ENCODE data around the gene RABEP1. TPM values are rescaled to one million over a fixed set of nuclear protein-coding genes. Genes with fewer than 3 reads are reported as not detected.
"Not testable (repeated sequence)": the region's sequence is repeated elsewhere in the genome, so short reads cannot be mapped to it uniquely, and the experiment has no call there.

RABEP1 gene, protein sequence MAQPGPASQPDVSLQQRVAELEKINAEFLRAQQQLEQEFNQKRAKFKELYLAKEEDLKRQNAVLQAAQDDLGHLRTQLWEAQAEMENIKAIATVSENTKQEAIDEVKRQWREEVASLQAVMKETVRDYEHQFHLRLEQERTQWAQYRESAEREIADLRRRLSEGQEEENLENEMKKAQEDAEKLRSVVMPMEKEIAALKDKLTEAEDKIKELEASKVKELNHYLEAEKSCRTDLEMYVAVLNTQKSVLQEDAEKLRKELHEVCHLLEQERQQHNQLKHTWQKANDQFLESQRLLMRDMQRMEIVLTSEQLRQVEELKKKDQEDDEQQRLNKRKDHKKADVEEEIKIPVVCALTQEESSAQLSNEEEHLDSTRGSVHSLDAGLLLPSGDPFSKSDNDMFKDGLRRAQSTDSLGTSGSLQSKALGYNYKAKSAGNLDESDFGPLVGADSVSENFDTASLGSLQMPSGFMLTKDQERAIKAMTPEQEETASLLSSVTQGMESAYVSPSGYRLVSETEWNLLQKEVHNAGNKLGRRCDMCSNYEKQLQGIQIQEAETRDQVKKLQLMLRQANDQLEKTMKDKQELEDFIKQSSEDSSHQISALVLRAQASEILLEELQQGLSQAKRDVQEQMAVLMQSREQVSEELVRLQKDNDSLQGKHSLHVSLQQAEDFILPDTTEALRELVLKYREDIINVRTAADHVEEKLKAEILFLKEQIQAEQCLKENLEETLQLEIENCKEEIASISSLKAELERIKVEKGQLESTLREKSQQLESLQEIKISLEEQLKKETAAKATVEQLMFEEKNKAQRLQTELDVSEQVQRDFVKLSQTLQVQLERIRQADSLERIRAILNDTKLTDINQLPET
- 33.7 and 48.5 TPM in 2 replicates for total RNA-seq

DNA sequence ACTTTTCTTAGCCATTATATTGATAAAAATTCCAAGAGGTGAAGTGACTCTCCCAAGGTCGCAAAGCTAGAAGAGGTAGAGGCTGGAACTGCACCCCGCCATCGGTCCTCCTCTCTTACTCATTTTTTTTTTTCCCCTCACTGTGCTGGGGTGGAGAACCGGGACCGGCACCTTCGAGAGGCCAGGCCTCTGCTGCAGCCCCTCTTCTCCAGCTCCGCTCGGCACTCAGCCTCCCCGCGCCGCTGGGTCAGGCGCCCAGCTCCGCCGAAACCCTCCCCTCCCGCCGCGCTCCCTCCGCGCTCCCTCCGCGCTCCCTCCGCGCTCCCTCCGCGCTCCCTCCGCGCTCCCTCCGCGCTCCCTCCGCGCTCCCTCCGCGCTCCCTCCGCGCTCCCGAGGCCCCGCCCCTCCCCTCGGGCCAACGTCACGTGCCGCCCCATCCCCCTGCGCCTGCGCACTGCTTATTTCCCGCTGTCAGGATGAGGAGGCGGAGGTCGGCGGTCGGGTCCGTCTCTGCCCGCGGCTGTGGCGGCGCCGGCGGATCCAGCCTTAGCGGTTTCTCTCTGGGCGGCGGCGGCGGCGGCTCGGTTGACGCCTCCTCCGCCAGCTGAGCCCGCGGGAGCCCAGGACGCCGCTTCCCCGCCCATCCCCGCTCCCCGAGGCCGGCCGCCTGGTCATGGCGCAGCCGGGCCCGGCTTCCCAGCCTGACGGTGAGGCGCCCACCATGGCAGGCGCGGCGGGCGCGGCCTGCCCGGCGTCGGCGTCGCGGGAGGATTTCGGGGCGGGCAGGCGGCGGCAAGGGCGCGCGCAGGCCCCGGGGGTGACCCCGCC, at the start of gene RABEP1:
RABEP1 (plus strand) TSS at position 471 of the 828 bp plus-strand sequence; CDS start at position 674, 203 bp downstream.
- no peak for DNase-seq (ENCODE audit: extremely low read depth, low read depth, low spot score)

DNA sequence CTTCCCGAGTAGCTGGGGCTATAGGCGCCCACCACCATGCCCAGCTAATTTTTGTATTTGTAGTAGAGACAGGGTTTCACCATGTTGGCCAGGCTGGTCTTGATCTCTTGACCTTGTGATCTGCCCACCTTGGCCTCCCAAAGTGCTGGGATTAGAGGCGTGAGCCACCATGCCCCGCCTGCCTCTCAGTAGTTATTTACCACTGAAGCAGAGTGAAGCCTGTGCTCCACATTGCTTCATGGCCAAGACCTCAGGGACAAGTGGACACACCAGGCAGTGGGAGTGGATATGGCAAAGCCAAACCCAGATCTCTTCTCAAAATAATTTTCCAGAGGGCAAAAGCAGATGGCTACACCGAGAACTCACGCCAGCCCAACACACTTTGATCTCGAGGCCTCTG, 48.6 kb upstream of the RABEP1 start:
- not testable (repeated sequence) for DNase-seq (ENCODE audit: extremely low read depth, low read depth, low spot score)

DNA sequence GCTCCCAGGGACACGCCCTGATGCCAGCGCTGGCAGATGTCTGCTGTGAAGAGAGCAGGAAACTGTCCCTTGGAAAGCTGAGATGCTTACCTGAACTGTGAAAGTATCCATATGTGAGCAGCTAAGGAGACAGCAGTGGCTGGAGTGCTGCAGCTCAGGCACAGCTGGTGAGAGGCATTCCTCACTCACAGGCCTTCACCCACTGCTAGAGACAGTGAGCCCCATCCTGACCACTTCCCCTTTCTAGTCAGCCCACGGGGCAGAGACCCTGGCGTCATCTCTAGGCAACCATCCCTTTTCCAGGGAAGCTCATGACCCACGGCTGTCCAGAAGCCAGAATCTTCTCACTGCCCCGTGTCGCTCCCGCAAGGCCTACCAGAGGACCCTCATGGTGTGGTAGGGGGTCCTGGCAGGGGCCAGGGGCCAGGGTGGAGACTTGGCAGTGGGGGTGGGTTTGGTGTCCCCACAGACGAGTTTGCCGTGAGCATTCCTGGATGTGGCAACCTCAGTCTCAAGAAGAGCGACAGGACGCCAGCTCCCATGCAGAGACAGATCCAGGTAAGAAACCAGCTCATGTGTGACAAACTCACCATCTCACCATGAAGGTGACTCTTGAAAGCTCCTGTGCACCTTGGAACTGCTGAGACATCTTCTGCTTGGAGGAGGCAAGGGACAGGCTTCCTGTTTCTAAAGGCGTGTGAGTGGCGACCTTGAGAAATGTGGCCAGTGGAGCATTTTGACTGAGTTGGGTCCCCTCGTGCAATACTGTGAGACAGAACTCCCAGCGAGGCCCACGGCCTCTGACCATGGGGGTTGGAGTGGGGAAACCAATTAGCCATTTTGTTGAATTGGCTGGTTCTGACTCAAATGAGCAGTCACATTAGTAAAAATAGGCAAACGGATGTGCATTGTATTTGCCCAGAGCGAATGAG, 47.2 kb upstream of the RABEP1 start, which contains the start of gene SCIMP:
SCIMP (minus strand) TSS at position 216 of the 932 bp plus-strand sequence; CDS start at position 111, 105 bp downstream.
- DNase-seq (ENCODE audit: extremely low read depth, low read depth, low spot score) = no peak

DNA sequence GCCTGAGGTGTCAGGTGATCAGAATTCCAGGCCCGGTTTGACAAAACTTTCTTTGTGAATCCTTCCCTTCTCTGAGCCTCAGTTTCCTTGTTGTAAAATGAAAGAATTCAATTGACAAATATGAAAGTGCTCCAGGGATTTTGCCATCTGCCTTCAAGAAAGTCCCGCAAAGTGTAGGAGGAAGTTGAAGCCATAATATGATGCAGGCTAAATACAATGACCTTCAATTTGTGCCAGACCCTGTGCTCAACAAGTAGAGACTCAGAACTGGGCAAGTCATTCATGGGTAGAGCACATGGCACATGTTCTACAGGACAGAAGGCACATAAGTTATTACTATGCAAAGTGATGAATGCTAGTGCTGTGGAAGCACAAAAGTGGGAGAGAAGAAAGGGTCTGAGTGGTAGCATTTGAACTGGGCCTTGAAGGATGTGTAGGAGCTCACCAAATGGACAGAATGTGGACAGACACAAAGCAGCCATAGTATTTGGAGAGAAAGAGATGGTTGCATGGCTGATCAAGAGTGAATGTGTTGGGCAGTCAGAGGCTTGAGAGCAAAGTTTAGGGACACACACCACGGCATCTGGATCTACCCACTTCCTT, 45.0 kb upstream of the RABEP1 start:
- no peak for DNase-seq (ENCODE audit: extremely low read depth, low read depth, low spot score)

DNA sequence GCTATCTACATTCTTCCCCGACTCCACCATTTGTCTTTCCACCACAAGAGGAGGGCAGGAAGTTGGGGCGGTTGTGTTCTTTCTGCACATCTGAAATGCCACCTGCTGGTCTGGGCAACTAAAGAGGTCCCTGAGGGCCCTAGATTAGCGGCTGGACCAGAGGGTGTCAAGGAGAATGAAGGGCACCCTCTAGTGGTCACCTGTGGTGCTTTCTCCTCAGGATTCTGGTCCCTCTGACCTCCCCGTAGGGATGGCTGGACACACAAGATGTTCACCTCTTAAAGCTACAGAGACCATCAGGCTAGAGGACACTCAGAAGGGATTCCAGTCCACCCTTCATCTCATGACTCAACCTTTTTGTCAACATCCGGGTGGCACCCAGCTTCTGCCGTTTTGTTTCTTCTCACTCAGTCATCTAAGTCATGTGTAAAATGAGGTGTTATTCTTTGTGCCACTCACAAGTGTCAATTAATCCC, 44.5 kb upstream of the RABEP1 start:
- peak; percentile 31 for DNase-seq (ENCODE audit: extremely low read depth, low read depth, low spot score)

DNA sequence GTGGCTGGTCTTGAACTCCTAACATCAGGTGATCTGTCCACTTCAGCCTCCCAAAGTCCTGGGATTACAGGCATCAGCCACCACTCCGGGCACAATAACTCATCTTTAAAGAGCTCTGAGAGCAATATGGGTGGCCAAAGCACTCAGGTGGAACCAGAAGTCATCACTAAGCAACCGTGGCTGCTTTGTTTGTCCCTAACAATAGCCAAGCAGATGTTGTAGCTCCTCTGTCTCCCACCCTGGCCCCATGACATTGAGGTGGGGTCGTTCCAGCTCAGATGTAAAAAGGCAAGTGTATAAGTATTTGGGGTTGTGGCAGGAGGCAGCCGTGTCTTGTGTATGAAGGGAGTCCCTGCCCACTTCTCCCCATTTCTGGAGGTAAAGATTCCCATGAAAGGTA, 43.8 kb upstream of the RABEP1 start:
- no peak for DNase-seq (ENCODE audit: extremely low read depth, low read depth, low spot score)

DNA sequence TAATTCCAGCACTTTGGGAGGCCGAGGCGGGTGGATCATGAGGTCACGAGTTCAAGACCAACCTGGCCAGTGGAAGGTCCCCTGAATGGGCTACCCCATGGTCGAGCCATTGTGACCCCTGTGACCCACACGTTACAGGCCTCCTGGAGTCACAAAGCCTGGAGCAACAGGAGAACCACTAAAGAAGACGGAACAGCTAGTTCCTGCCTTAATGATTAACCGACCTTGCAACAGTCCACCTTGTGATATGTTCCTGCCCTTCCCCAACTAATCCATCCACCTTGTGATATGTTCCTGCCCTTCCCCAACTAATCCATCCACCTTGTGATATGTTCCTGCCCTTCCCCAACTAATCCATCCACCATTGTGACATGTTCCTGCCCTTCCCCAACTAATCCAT, 42.3 kb upstream of the RABEP1 start:
- not testable (repeated sequence) for DNase-seq (ENCODE audit: extremely low read depth, low read depth, low spot score)

DNA sequence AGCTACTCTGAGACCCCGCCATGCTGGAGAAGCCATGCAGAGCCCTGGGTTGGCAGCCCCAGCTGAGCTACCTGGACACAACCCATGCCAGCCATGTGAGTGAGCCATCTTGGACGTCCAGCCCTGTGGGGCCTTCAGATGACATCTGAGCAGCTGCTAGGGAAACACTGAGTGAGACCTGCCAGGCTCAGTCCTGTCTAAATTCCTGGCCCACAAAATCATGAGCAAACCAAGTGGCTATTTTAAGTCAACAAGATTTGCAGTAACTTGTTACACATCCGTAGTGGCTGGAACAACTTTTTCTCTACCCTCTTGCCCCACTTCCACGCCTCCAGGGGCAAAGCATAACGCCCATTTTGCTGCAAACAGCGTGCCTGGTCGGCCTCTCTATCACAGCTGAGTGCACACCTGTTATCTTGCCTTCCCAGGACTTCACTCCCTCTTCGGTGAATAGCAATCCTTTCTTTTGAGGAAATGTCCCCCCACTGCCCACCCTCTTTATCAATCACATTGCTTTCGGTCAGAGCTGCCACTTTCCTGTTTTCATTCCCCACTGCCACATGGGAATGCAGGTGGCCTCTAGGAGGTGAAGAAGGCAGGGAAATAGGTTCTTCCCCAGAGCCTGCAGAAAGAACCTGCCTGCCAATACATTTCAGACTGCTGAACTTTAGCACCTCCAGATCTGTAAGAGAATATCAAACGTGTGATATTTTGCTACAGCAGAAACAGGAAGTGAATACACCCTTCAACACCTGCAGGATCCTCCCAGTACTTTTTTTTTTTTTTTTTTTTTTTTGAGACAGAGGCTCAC, 40.0 kb upstream of the RABEP1 start:
- no peak for DNase-seq (ENCODE audit: extremely low read depth, low read depth, low spot score)

DNA sequence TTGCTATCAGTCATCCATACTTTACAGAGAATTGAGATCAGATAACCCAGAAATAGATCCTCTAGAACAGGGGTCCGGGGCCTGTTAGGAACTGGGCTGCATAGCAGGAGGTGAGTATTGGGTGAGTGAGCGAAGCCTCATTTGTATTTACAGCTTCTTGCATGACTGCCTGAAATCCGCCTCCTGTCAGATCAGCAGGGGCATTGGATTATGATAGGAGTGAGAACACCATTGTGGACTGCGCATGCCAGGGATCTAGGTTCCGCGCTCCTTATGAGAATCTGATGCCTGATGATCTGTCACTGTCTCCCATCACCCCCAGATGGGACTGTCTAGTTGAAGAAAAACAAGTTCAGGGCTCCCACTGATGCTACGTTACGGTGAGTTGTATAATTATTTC, 34.5 kb upstream of the RABEP1 start:
- DNase-seq (ENCODE audit: extremely low read depth, low read depth, low spot score) = no peak

DNA sequence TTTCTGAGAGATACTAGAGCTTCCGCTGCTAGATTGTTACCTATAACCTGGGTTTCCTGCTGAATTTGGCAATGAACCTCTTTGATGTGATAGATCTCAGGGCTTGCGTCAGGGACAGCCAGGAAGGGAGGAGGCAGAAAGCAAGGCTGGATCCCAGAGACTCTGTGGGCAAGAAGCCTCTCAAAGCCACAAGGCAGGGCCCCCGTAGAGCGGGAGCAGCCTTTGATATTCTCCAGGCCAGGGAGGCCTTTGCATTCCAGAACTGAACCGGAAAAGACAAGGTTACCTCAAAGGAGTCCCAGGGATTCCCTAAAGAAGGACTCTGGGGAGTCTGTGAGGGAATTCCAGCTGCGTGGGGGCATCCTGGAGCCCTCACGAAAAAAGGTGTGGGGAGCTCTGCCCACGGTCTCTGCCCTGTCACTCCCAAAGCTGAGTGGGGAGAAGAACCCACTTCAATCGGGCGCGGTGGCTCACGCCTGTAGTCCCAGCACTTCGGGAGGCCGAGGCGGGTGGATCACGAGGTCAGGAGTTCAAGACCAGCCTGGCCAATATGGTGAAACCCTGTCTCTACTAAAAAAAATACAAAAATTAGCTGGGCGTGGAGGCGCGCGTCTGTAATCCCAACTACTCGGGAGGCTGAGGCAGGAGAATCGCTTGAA, 33.1 kb upstream of the RABEP1 start:
- no peak for DNase-seq (ENCODE audit: extremely low read depth, low read depth, low spot score)

DNA sequence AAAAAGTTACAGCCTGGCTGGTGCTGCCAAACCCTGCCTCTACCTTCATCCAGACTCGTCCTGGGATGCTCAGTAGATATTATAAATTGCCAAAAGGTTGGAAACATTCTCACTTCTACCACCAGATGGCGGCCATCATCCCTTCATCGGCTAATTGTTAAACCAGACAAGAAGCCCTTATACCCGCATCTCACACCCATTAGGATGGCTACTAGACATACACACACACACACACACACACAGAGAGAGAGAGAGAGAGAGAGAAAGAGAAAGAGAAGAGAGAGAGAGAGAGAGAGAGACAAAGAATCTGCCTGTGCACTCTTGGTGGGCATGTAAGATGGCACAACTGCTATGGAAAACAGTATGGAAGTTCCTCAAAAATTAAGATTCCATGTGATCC, 32.5 kb upstream of the RABEP1 start:
- DNase-seq (ENCODE audit: extremely low read depth, low read depth, low spot score) = peak; percentile 37

DNA sequence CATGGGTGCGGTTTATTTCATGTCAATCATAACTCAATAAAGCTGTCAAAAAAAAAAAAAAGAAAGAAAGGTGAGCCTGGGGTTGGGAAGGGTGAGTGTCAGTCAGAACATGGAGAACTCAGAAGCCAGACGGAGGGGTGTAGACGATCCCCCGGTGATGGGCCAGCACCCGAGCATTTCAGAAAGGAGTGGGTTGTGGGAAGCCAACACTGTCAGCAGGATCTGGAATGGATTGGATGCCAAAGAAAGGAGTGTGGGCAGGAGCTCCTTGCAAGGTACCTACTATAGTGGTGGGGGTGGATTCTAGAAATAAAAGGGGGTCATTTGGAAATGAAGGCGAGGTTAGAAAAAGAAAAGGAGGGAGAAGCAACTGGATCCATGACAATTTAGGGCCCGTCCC, 27.7 kb upstream of the RABEP1 start:
- DNase-seq (ENCODE audit: extremely low read depth, low read depth, low spot score) = no peak

DNA sequence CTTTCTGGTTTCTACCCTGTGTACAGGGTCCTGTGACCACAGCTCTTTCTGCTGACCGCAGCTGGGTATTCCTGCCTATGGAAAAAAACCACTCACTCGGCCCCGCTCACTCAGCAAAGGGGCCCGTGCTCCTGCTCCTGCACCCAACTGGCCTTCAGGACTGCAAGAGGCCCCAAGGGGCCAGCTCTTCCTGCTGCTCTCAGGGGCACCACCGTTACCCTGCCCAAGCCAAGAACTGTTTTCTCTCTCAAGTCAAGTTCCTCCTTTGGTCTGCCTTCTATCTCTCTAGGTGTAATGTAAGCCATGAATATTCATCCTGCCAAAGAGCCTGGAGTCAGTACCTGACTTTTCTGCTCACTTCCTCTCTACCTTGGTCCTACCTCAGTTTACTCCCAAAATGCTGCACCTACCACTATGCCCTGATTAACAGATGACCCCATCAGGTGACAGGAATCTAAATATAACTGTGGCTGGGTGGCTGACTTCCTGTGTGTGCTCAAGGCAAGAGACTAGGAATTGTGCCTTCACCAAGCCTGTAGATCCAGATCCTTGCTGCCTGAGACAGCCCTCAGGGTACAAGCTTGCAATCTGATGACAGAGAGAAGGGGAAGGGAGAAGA, 27.1 kb upstream of the RABEP1 start:
- DNase-seq (ENCODE audit: extremely low read depth, low read depth, low spot score) = no peak

DNA sequence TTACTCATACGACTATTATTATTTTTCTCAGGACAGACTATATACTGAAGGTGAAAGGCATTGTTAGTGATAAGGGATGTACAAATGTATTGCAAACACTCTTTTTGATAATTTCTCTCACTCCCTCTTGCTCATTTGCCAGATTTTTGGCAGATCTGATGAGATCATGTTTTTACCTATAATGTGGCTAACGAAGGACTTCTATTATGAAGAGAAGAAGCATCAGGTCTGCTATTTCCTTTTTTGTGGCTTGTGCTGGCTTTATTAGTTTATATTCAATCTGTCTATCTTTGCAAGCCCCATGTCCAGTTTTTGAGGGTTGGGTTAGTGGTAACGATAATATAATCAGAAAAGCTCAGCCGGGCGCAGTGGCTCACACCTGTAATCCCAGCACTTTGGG, 25.0 kb upstream of the RABEP1 start:
- DNase-seq (ENCODE audit: extremely low read depth, low read depth, low spot score) = no peak

DNA sequence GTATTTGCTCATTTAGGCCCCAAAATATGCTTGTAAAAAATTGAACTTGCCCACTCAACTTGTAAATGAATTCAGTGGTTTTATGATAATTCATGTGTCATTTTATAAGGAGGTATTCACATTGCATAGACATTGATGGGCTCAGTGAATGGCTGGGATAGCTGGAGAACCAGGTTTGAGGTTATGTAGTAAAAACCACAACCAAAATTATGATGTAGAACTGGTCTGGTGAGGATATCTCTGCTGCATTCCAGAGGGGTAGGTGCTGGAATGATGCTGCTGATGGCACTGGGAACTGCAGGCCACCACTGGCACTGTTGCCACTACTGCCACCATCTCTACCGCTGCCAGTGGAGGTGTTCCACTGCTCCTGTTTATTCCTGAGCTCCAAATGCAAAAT, 21.5 kb upstream of the RABEP1 start:
- DNase-seq (ENCODE audit: extremely low read depth, low read depth, low spot score) = no peak

DNA sequence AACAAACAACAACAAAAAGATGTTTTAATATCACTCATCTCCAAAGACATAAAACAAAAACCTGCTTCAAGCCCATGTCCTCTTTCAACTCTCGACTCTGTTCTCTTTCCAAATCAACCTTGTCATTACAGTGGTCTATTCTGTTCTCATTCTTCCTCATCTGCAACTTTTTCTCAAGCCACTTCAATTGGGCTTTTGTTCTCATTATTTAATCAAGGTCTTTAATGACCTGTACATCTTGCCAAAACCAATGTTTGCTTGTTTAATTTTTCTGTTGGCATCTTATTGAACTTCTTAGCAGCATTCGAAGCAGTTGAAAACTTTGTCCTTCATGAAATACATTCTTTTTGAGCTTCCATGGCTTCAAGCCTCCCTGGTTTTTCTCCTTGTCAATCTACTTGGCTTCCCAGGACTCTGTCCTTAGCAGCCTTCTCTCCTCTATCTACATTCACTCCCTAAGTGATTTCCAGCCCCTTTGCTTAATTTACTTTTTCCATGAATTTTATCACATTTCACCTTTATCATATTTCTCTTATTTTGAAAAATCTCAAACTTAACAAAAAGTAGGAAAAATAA, 19.6 kb upstream of the RABEP1 start:
- no peak for DNase-seq (ENCODE audit: extremely low read depth, low read depth, low spot score)

DNA sequence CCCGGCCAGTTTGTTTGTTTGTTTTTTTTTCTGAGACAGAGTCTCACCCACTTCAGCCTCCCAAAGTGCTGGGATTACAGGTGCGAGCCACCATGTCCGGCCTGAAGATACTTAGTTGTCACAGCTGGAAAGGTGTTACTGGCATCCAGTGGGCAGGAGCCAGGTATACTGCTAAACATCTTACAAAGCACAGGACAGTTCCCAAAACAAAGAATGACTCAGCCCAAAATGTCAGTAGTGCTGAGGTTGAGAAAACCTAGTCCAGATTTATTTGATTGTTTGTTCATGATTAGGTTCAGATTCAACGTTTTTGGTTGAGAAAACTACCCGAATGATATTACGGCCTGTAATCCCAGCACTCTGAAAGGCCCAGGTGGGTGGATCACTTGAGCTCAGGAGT, 18.6 kb upstream of the RABEP1 start:
- DNase-seq (ENCODE audit: extremely low read depth, low read depth, low spot score) = no peak
